ENCODE measurements around the gene ABL1.

The ABL1 gene

GRCh38 chr9:130931508-130932254 lies 96.6 kb downstream of the ABL1 start:
- Histone ChIP-seq H3K79me2 (ENCODE audit: insufficient read depth, low read depth) (no peaks in the 10 kb centered on the region), H3K27ac (no peak overlapping the region), H3K9ac (no peak overlapping the region), H3K4me1 (ENCODE audit: low read depth, poor library complexity, severe bottlenecking) (peaks cover 5% of the 10 kb centered on the region), H3K4me2 (no peak overlapping the region), H3K36me3 (ENCODE audit: insufficient read depth) (no peaks in the 10 kb centered on the region), H2AFZ (ENCODE audit: low read depth) (no peak overlapping the region), H3K27me3 (ENCODE audit: insufficient read depth, low read depth) (peaks cover 95% of the 10 kb centered on the region), H3K4me3 (IDR thresholded peaks at IDR 0.05; ENCODE audit: insufficient read depth, low read depth, low read length) (no peak overlapping the region), H4K20me1 (ENCODE audit: insufficient read depth) (no peaks in the 10 kb centered on the region)
- no peak for TF ChIP-seq CTCF (conservative IDR thresholded peaks at IDR 0.05; ENCODE audit: low read depth, low read length)

GRCh38 chr9:130932255-130933079 lies 97.4 kb downstream of the ABL1 start:
- Histone ChIP-seq H3K27me3 (ENCODE audit: insufficient read depth, low read depth) (peaks cover 95% of the 10 kb centered on the region), H3K36me3 (ENCODE audit: insufficient read depth) (no peaks in the 10 kb centered on the region), H2AFZ (ENCODE audit: low read depth) (no peak overlapping the region)

GRCh38 chr9:130933114-130934046 lies 98.3 kb downstream of the ABL1 start:
- Histone ChIP-seq H3K36me3 (ENCODE audit: insufficient read depth) (no peaks in the 10 kb centered on the region), H3K4me3 (IDR thresholded peaks at IDR 0.05; ENCODE audit: insufficient read depth, low read depth, low read length) (no peak overlapping the region), H3K9ac (no peak overlapping the region), H3K27ac (no peak overlapping the region), H3K27me3 (ENCODE audit: insufficient read depth, low read depth) (peaks cover 92% of the 10 kb centered on the region), H3K79me2 (ENCODE audit: insufficient read depth, low read depth) (no peaks in the 10 kb centered on the region), H3K4me2 (no peak overlapping the region), H2AFZ (ENCODE audit: low read depth) (no peak overlapping the region), H3K4me1 (ENCODE audit: low read depth, poor library complexity, severe bottlenecking) (peaks cover 5% of the 10 kb centered on the region), H4K20me1 (ENCODE audit: insufficient read depth) (no peaks in the 10 kb centered on the region)
- TF ChIP-seq CTCF (conservative IDR thresholded peaks at IDR 0.05; ENCODE audit: low read depth, low read length): no peak

More at GRCh38 chr9:130932255-130933079, 97.4 kb downstream of the ABL1 start:
- Histone ChIP-seq H3K9ac (no peak overlapping the region), H3K79me2 (ENCODE audit: insufficient read depth, low read depth) (no peaks in the 10 kb centered on the region), H4K20me1 (ENCODE audit: insufficient read depth) (no peaks in the 10 kb centered on the region), H3K27ac (no peak overlapping the region), H3K4me2 (no peak overlapping the region), H3K4me1 (ENCODE audit: low read depth, poor library complexity, severe bottlenecking) (peaks cover 5% of the 10 kb centered on the region), H3K4me3 (IDR thresholded peaks at IDR 0.05; ENCODE audit: insufficient read depth, low read depth, low read length) (no peak overlapping the region)
- no peak for TF ChIP-seq CTCF (conservative IDR thresholded peaks at IDR 0.05; ENCODE audit: low read depth, low read length)

- no peak overlapping the region for H3K9ac ChIP-seq
- H3K27ac ChIP-seq: no peak overlapping the region
- H3K4me3 ChIP-seq (IDR thresholded peaks at IDR 0.05; ENCODE audit: insufficient read depth, low read depth, low read length): no peak overlapping the region
- no peak overlapping the region for H2AFZ ChIP-seq (ENCODE audit: low read depth)
- H3K79me2 ChIP-seq (ENCODE audit: insufficient read depth, low read depth): no peaks in the 10 kb centered on the region
- no peak for TF ChIP-seq CTCF (conservative IDR thresholded peaks at IDR 0.05; ENCODE audit: low read depth, low read length)
- H3K27me3 ChIP-seq (ENCODE audit: insufficient read depth, low read depth): peaks cover 89% of the 10 kb centered on the region
- no peak overlapping the region for H3K4me2 ChIP-seq
- H3K4me1 ChIP-seq (ENCODE audit: low read depth, poor library complexity, severe bottlenecking): peaks cover 5% of the 10 kb centered on the region
- H3K36me3 ChIP-seq (ENCODE audit: insufficient read depth): no peaks in the 10 kb centered on the region
- no peaks in the 10 kb centered on the region for H4K20me1 ChIP-seq (ENCODE audit: insufficient read depth)
These were observed 99.2 kb downstream of the ABL1 start for GRCh38 chr9:130934246-130934645.
